Esophagus squamous epithelium (tissue), 5 donors: ENCODE data around the gene TEKT5. TPM values are rescaled to one million over a fixed set of nuclear protein-coding genes. Genes with fewer than 3 reads are reported as not detected.
"Not testable (repeated sequence)": the region's sequence is repeated elsewhere in the genome, so short reads cannot be mapped to it uniquely, and the experiment has no call there.

ENCODE experiments used
- DNase-seq: peaks from one replicate; lab custom pipeline; 2025; lab: John Stamatoyannopoulos, UW
- H3K27ac ChIP-seq, 4 donors: fragments of 200-600 bp; sonication (generic); one replicate each; pipeline ENCODE4 v1.5.1; 2016 to 2019; ENCODE audit warnings: mild to moderate bottlenecking in 1 of 4
- H3K27me3 ChIP-seq, 4 donors: fragments of 200-600 bp; sonication (generic); 1 replicate in 3 of 4; 2 replicates in 1 of 4; pipeline versions ENCODE4 v1.5.1 to v1.6.0; 2017 to 2021; ENCODE audit warnings: antibody characterized with exemption in 1 of 4
- H3K36me3 ChIP-seq, 3 donors: fragments of 200-600 bp; sonication (generic); one replicate each; pipeline ENCODE4 v1.5.1; 2016 to 2019
- H3K4me1 ChIP-seq, 3 donors: fragments of 200-600 bp; sonication (generic); one replicate each; pipeline ENCODE4 v1.5.1; 2017 to 2019
- H3K4me3 ChIP-seq, 4 donors: fragments of 200-600 bp; sonication (generic); 1 replicate in 3 of 4; 2 replicates in 1 of 4; pipeline ENCODE4 v1.5.1; 2016 to 2019; ENCODE audit warnings: mild to moderate bottlenecking in 2 of 4, moderate library complexity in 1 of 4
- H3K9me3 ChIP-seq, 3 donors: fragments of 200-600 bp; sonication (generic); one replicate each; pipeline ENCODE4 v1.5.1; 2016 to 2019
- POLR2A ChIP-seq, 4 donors: fragments of 450-650 bp; IDR thresholded peaks; one replicate each; pipeline ENCODE4 v1.6.1; 2017; ENCODE audit warnings: antibody characterized with exemption in 4 of 4, mild to moderate bottlenecking in 4 of 4, moderate library complexity in 3 of 4
- WGBS, 2 donors: methylation state at CpG; one replicate each; pipeline ENCODE4 v1.1.5; 2018; 5-methylcytosine and 5-hydroxymethylcytosine counted together
- intact Hi-C: fragments of 100-400 bp; cut with DNase I; formaldehyde crosslinking; loops from one replicate; pipeline ENCODE4 v1.15.0; 2022
- total RNA-seq, 4 donors: library from RNA; depleted of rRNA; stranded (reverse); fragments of >200 nt; gene quantifications; one replicate each; pipeline ENCODE4 v1.1.0, GENCODE V29; 2016
- TF ChIP-seq, protein P1 (sequence below), 6 experiments: fragments of 450-650 bp in 4 of 6; fragments of 200-600 bp in 2 of 6; sonication (generic) in 2 of 6; IDR thresholded peaks; one replicate each; pipeline ENCODE4 v1.5.1; 2016 to 2019; ENCODE audit warnings: antibody characterized with exemption in 6 of 6, mild to moderate bottlenecking in 4 of 6, moderate library complexity in 4 of 6
- donor health status: DM: yes; HTN: yes; CAD: no.

TEKT5 gene
- total RNA-seq, 4 donors from 2014 or later, result not detected

DNA sequence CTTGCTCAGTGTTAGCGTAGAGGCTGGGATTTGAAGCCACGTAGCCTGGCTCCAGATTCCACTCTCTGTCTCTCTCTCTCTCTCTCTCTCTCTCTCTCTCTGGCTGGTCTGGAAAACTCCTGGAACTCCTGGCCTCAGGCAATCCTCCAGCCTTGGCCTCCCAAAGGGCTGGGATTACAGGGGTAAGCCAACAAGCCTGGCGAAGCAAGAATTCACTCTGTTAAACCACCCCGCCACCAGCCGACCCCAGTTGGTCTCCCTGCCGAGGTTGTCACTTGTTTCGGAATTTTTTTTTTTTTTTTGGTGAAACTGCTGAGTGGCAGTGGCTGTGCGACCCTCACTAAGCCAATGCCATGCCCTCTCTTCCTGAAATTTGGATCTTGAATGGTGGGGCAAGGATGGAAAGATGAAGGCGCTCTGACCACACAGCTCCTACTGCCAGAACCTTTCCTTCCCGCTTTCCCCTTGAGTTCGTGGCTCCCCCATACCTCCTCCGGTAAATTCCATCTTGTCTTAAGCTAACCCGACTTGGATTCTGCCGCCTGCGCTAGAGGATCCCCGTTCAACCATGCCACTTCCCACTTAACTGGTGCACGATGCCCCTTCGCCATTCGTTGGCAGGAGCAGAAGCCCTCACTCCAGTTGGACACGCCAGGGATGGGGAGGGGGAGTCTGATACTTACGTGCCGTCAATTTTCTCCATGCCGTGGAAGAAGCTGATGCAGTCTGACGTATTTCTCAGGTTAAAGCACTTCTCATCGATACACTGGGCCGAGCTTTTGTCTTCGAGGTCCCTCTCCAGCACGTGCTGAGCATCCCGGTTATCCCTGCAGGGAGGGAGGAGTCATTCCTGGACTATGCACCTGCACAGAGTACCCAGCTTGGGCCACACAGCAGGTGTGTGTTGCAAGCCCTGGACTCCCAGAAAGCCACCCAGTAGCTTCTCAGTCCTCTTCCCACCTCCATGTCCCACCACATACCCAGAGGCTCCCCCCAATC is 13.1 kb downstream of the TEKT5 start:
- H3K27me3 ChIP-seq, result peaks cover 0 to 6% (median 0%) of the 10 kb centered on the region in 4 donors
- TF ChIP-seq, protein P1, sequence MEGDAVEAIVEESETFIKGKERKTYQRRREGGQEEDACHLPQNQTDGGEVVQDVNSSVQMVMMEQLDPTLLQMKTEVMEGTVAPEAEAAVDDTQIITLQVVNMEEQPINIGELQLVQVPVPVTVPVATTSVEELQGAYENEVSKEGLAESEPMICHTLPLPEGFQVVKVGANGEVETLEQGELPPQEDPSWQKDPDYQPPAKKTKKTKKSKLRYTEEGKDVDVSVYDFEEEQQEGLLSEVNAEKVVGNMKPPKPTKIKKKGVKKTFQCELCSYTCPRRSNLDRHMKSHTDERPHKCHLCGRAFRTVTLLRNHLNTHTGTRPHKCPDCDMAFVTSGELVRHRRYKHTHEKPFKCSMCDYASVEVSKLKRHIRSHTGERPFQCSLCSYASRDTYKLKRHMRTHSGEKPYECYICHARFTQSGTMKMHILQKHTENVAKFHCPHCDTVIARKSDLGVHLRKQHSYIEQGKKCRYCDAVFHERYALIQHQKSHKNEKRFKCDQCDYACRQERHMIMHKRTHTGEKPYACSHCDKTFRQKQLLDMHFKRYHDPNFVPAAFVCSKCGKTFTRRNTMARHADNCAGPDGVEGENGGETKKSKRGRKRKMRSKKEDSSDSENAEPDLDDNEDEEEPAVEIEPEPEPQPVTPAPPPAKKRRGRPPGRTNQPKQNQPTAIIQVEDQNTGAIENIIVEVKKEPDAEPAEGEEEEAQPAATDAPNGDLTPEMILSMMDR (IDR thresholded peaks at IDR 0.05), result no peak
- TF ChIP-seq POLR2A (IDR thresholded peaks at IDR 0.05), result no peak
- intact Hi-C loops, result no loop called here
- WGBS, 2 donors, result 81 to 83% methylated on average over 29 of the region's 29 CpGs
- no peak overlapping the region for H3K4me3 ChIP-seq
- H3K9me3 ChIP-seq, result no peaks in the 10 kb centered on the region
- H3K36me3 ChIP-seq, result no peaks in the 10 kb centered on the region
- peaks cover 0 to 10% (median 0%) of the 10 kb centered on the region in 3 donors for H3K4me1 ChIP-seq
- no peak for DNase-seq
- H3K27ac ChIP-seq, result no peak overlapping the region

DNA sequence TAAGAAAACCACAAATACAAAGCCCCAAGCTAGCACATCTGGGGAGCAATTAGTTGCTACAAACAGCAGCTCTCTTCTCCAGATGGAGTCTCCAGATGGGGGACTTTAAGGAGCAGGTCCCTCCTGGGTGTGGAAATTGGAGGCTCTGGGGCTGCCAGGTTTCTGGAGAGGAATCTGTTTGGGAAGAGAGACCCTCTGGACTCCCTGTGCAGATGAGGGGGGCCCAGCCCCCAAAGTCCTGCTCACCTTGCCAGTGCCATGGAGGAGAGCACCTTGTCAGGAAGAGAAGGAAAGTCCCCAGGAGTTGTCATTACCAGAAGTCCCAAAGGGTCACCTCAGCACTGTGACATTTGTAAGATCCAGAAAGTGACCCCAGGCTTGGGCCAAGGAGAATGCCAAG is 14.8 kb downstream of the TEKT5 start:
- peaks cover 0 to 10% (median 0%) of the 10 kb centered on the region in 3 donors for H3K4me1 ChIP-seq

DNA sequence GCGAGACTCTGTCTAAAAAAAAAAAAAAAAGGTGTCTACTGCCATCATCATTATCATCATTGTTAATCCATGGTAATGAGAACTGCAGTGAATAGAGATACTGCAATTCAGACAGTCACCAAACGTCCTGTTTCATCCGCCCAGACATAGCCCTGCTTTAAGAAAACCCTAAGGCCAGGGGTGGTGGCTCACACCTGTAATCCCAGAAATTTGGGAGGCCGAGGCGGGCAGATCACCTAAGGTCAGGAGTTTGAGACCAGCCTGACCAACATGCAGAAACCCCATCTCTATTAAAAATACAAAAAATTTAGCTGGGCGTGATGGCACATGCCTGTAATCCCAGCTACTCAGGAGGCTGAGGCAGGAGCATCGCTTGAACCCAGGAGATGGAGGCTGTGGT is 15.3 kb downstream of the TEKT5 start:
- intact Hi-C loops, DNase-seq: not testable (repeated sequence)
- 87 to 89% methylated on average over 6 to 7 of the region's 7 CpGs for WGBS, 2 donors

More for the DNA sequence above, 14.8 kb downstream of the TEKT5 start:
- Histone ChIP-seq H3K27me3 (peaks cover 0 to 6% (median 0%) of the 10 kb centered on the region in 4 donors), H3K9me3 (no peaks in the 10 kb centered on the region), H3K36me3 (no peaks in the 10 kb centered on the region), H3K27ac (no peak overlapping the region), H3K4me3 (no peak overlapping the region)
- DNase-seq, result no peak
- TF ChIP-seq, protein P1 (IDR thresholded peaks at IDR 0.05), result no peak
- no peak for TF ChIP-seq POLR2A (IDR thresholded peaks at IDR 0.05)
- intact Hi-C loops, result no loop called here

DNA sequence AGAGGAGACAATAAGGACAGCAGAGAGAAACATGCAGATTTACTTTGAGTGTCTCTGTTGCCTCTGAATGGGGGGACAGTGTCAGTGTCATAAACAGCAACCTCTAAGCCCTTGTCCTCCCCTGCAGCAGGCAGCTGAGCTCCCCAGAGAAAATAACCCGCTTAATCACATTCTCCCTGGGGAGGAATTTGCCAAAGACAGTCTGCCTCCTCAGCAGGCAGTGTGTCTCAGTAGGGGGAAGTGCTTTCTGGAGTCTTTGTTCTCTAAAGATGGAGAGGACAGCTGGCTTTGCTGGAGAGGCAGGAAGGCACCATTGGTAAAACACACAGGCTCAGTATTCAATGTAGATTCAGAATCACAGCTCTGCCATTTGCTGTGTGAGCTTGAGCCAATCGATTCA is 16.1 kb downstream of the TEKT5 start:
- intact Hi-C loops, result no loop called here
- no peaks in the 10 kb centered on the region for H3K36me3 ChIP-seq
- peaks cover 0 to 6% (median 0%) of the 10 kb centered on the region in 3 donors for H3K4me1 ChIP-seq
- 61 to 77% methylated on average over 2 of the region's 2 CpGs for WGBS, 2 donors
- H3K9me3 ChIP-seq, result no peaks in the 10 kb centered on the region
- H3K27ac ChIP-seq, result no peak overlapping the region
- TF ChIP-seq, protein P1 (IDR thresholded peaks at IDR 0.05), result no peak
- no peak for TF ChIP-seq POLR2A (IDR thresholded peaks at IDR 0.05)
- DNase-seq, result no peak
- peaks cover 0 to 6% (median 0%) of the 10 kb centered on the region in 4 donors for H3K27me3 ChIP-seq
- no peak overlapping the region for H3K4me3 ChIP-seq

More for the DNA sequence above, 15.3 kb downstream of the TEKT5 start:
- not testable (repeated sequence) for H3K9me3 ChIP-seq, H3K27ac ChIP-seq, H3K27me3 ChIP-seq, H3K4me3 ChIP-seq, H3K36me3 ChIP-seq, H3K4me1 ChIP-seq

DNA sequence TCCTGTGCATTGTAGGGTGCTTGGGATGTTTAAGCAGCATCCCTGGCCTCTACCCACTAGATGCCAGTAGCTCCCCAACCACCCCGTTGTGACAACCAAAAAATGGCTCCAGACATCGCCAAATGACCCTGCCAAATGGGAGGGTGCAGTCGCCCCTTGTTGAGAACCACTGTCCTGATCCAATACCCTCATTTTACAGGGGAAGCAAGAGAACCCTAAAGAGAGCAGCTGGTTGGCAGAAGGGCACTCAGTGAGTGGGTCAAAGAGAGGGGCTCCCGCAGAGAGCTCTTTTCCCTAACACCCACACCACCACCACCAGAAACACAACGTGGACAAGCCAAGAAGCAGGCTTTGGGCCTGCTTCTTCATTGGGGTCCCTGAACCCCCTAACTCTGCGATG is 18.4 kb downstream of the TEKT5 start:
- Histone ChIP-seq H3K36me3 (no peaks in the 10 kb centered on the region), H3K9me3 (no peaks in the 10 kb centered on the region), H3K27me3 (peaks cover 0 to 6% (median 0%) of the 10 kb centered on the region in 4 donors), H3K27ac (no peak overlapping the region), H3K4me3 (no peak overlapping the region), H3K4me1 (no peaks in the 10 kb centered on the region)
- WGBS, 2 donors, result 78 to 85% methylated on average over 5 to 6 of the region's 6 CpGs
- no peak for TF ChIP-seq POLR2A (IDR thresholded peaks at IDR 0.05)
- TF ChIP-seq, protein P1 (IDR thresholded peaks at IDR 0.05), result no peak
- intact Hi-C loops, result no loop called here
- DNase-seq, result no peak
